NCI-H2029 treated with DMSO at 0.1 percent for 48 hours (cell line): Measurements from ENCODE around the gene FBXO10.
"Not testable (repeated sequence)": the region's sequence is repeated elsewhere in the genome, so short reads cannot be mapped to it uniquely, and the experiment has no call there.

Source experiments
- DNase-seq: peaks from one replicate; lab custom pipeline; 2025; lab: John Stamatoyannopoulos, UW

The FBXO10 gene

GRCh38 chr9:37477443-37477842, 98.7 kb downstream of the FBXO10 start:
- not testable (repeated sequence) for DNase-seq

- no peak for DNase-seq
Measured at GRCh38 chr9:37476930-37477329, 99.2 kb downstream of the FBXO10 start.

DNA sequence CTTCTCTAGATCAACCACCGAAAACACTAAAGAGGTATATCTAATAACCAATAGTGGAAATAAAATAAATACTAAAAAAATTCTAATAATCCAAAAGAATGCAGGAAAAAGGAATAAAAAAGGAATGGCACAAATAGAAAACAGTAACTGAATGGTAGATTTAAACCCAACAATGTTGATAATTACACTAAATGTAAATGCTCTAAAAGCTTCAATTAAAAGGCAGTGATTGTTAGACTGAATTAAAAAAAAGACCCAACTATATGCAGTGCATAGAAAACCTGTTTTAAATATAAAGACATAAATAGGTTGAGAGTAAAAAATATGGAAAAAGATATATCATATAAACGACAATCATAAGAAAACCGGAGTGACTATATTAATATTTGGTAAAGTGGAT, 101.7 kb downstream of the FBXO10 start:
- DNase-seq, result no peak

- not testable (repeated sequence) for DNase-seq
Measured at GRCh38 chr9:37473982-37474381, 102.2 kb downstream of the FBXO10 start.

GRCh38 chr9:37471942-37472684, 104.1 kb downstream of the FBXO10 start:
- DNase-seq, result no peak

GRCh38 chr9:37468620-37469019, 107.6 kb downstream of the FBXO10 start:
- no peak for DNase-seq

DNA sequence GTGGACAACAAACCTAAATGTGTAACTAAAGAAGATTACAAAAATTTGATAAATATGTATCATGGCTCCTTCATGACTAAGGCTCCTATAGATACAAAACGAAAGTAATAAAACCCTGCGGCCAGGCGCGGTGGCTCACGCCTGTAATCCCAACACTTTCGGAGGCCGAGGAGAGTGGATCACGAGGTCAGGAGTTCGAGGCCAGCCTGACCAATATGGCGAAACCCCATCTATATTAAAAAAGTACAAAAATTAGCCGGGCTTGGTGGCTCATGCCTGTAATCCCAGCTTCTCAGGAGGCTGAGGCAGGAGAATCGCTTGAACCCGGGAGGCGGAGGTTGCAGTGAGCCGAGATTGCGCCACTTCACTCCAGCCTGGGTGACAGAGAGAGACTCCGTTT, 108.7 kb downstream of the FBXO10 start:
- not testable (repeated sequence) for DNase-seq

- DNase-seq, result peak; percentile 44
Measured at GRCh38 chr9:37466037-37466709, 110.0 kb downstream of the FBXO10 start.

DNA sequence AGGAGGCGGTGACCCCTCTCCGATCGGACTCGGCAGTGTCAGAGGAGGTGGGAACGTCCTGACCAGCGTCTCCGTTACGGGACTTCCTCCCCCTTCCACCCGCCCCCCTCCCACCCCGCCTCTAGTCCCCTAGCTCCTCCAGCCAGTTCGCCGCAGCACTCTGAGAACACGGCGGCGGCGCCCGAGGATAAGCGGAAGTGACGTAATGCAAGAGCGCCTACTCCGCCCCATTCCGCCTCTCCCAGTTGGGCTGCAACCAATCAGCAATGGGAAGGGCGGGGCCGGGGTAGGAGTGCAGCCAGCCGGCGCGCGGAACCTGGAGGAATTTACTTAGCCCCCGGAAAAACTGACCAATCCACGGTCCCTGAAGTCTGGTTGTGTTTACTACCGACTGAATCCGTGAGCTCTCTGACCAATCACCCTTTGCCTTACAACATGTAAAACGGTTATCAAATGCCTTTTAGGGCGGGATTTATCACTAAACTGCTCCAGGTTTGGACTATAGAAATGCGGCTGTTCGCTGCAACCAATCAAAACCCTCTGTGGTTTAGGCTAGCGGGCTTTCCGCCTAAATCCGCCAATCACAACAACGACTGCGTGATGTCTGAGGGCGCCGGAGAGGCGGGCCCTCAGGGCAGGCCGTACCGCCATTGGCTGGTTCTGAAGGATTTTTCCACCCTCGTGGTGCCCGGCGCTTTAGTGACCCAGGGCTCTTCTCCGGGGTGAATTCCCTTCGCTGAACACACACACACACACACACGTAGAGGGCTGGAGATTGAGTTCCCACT, 110.7 kb downstream of the FBXO10 start, which contains the start of gene ZBTB5:
Gene ZBTB5 (minus strand): TSS at position 202 of the 788 bp plus-strand sequence. CDS start 22,899 bp downstream, outside the sequence.
- DNase-seq, result peak; percentile 99

- DNase-seq, result peak; percentile 81
Measured at GRCh38 chr9:37464426-37465248, 111.5 kb downstream of the FBXO10 start.

DNA sequence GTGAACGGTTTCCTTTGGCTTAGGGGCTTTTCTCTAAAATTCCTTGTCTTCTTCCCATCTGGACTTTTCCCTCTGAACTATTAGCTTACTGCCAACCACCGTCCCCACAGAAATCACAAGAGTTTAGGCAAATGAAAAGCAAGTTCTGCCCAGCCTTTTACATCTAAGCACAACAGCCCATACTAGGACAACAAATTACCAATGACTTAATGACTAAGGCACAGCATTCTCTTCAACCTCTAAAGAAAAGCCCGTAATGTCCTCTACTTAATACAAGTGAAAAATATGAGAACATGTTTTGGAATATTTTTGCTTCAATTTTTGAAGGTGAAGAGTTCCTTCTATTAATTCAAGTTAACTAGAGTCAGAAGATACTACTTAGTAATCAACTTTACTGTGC, 112.2 kb downstream of the FBXO10 start:
- DNase-seq, result no peak
